Fibroblast of mammary gland (primary cell): ENCODE data around the gene HRK.

Experiments
- DNase-seq: peaks from one replicate; pipeline ENCODE4 v3.0.0-alpha.2; 2010; ENCODE audit warnings: low read depth
- H3K4me3 ChIP-seq: 2 replicates; pipeline ENCODE4 v1.5.1; 2011; ENCODE audit warnings: low read depth, mild to moderate bottlenecking, low read length, moderate library complexity; ENCODE audit not compliant: control insufficient read depth
- CTCF ChIP-seq: conservative IDR thresholded peaks from 2 replicates; pipeline ENCODE4 v1.5.1; 2011; ENCODE audit warnings: low read depth, low read length, inconsistent platforms; ENCODE audit not compliant: control insufficient read depth, insufficient read depth

Gene HRK

DNA sequence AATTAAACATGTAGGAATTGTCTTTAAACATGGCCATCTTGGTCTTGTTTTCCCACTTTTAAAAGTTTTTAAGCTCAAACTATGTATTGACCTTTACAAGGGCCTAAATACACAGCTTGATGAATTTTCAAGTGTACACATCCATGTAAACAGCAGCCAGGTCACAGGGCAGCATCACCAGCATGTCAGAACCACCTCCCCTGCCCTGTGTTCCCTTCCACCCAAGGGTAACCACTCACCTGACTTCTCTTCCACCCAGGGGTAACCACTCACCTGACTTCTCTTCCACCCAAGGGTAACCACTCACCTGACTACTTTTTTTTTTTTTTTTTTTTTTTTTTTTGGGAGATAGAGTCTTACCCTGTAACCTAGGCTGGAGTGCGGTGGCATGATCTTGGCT lies 34.1 kb upstream of the HRK start:
- no peak for TF ChIP-seq CTCF
- no peak overlapping the region for H3K4me3 ChIP-seq

GRCh38 chr12:116910645-116911451 lies 29.6 kb upstream of the HRK start, which contains the start of gene FBXW8:
FBXW8 (plus strand) TSS chr12:116910950; CDS start chr12:116911038, 88 bp downstream.
- no peak for TF ChIP-seq CTCF
- H3K4me3 ChIP-seq = peak within 1 kb of the TSS; percentile 75
- DNase-seq = peak; percentile 62

More for the DNA sequence above, 34.1 kb upstream of the HRK start:
- no peak for DNase-seq

DNA sequence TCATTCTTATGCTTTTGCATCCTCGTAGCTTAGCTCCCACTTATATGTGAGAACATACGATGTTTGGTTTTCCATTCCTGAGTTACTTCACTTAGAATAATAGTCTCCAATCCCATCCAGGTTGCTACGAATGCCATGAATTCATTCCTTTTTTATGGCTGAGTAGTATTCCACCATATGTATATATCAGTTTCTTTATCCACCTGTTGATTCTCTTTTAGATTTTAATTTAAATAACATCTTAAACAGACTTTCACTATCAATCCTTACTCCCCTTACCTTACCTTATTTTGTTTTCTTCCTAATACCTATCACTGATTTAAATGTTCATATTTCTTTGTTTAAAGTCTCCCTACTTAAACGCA lies 29.0 kb upstream of the HRK start:
- no peak for DNase-seq
- TF ChIP-seq CTCF = no peak
- peak overlapping the region; percentile 75 for H3K4me3 ChIP-seq

DNA sequence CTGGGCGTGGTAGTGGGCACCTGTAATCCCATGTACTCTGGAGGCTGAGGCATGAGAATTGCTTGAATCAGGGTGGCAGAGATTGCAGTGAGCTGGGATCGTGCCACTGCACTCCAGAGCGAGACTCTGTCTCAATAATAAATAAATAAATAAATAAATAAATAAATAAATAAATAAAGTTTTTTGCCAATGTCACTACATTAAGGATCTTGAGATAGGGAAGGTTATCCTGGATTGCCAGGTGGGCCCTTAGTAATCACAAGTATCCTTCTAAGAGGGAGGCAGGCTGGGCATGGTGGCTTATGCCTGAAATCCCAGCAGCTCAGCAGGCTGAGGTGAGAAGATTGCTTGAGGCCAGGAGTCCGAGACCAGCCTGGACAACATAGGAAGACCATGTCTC lies 25.0 kb upstream of the HRK start:
- no peak overlapping the region for H3K4me3 ChIP-seq
- DNase-seq = no peak
- TF ChIP-seq CTCF = no peak

DNA sequence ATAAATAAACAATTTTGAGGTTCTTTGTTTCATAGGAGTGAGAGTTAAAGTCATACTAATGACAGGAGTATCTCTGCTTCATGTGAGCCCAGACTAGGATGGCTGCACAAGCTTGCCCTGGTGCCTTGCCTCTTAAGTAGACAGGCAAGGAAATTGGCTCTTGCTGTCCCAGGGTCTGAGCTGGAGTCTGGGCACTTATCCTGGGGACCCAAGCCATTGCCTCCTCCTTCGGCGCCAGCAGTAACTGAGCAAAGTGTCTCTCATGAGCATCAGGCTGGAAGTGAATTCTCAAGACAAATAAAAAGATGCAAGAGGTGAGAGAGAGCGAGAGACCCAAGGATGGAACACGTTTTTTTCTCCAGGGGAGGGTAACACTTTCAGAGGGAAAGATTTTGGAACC lies 22.6 kb upstream of the HRK start:
- no peak for DNase-seq
- no peak for TF ChIP-seq CTCF
- H3K4me3 ChIP-seq = no peak overlapping the region

GRCh38 chr12:116901612-116902011 lies 20.4 kb upstream of the HRK start:
- H3K4me3 ChIP-seq = no peak overlapping the region
- TF ChIP-seq CTCF = no peak

More at GRCh38 chr12:116901612-116902011, 20.4 kb upstream of the HRK start:
- DNase-seq = no peak
